Glutamatergic neuron (in vitro differentiated cells): ENCODE results near the gene LAMP2. TPM values are rescaled to one million over a fixed set of nuclear protein-coding genes. Genes with fewer than 3 reads are reported as not detected.

Experiments used
- DNase-seq: peaks from one replicate; pipeline ENCODE4 v3.0.0; 2022
- H3K27ac Mint-ChIP-seq: one replicate; pipeline ENCODE4 v1.8.0; 2020; ENCODE audit warnings: mild to moderate bottlenecking, mixed read lengths, inconsistent platforms; ENCODE audit not compliant: unreplicated experiment
- H3K27me3 Mint-ChIP-seq: one replicate; pipeline ENCODE4 v1.8.0; 2020; ENCODE audit warnings: mild to moderate bottlenecking, moderate library complexity, mixed read lengths, inconsistent platforms; ENCODE audit not compliant: unreplicated experiment
- H3K36me3 Mint-ChIP-seq: one replicate; pipeline ENCODE4 v1.8.0; 2020; ENCODE audit warnings: mild to moderate bottlenecking, mixed read lengths, inconsistent platforms; ENCODE audit not compliant: unreplicated experiment
- H3K4me1 Mint-ChIP-seq: one replicate; pipeline ENCODE4 v1.8.0; 2020; ENCODE audit warnings: mild to moderate bottlenecking, low read depth, mixed read lengths, inconsistent platforms; ENCODE audit not compliant: unreplicated experiment
- H3K4me3 Mint-ChIP-seq: one replicate; pipeline ENCODE4 v1.8.0; 2020; ENCODE audit warnings: mild to moderate bottlenecking, mixed read lengths, inconsistent platforms; ENCODE audit not compliant: unreplicated experiment
- H3K9me3 Mint-ChIP-seq: one replicate; pipeline ENCODE4 v1.8.0; 2020; ENCODE audit warnings: mild to moderate bottlenecking, moderate library complexity, mixed read lengths, inconsistent platforms; ENCODE audit not compliant: unreplicated experiment
- total RNA-seq: library from RNA; stranded (reverse); fragmentation: NEBNext Ultra II Directional; extraction: Animal tissue kit (Norgen Biotek cat#: 25700); gene quantifications from one replicate; pipeline ENCODE4 v1.2.1, GENCODE V29; 2021; ENCODE audit not compliant: unreplicated experiment
- TF ChIP-seq, protein P1 (sequence below): fragments of 200-600 bp; sonication (generic); IDR thresholded peaks from one replicate; pipeline ENCODE4 v1.5.0; 2021; ENCODE audit not compliant: partially characterized antibody, unreplicated experiment

The LAMP2 gene
- total RNA-seq, 1 donor from 2014 or later = 48.9 TPM

DNA sequence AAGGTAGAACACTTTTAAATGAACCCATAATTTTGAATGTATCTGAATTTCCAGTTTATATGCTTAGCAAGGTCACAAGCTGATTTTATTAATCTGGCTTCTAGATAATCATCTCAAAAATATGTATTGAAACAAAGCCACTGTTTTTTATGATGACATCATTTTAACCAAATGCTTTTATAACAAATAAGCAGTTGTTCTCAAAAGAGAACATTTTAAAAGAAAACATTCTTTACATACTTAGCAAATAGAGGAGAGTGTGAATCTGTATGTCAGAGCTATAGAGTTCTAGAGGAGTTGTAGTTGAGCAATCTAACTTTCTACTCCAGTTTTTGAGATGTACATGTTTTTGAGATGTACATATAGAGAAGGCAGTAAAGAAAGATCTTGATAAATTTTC lies 42.5 kb downstream of the LAMP2 start:
- H3K4me3 Mint-ChIP-seq = no peak overlapping the region
- H3K27me3 Mint-ChIP-seq = no peaks in the 10 kb centered on the region
- DNase-seq = no peak
- H3K9me3 Mint-ChIP-seq = peaks cover 2% of the 10 kb centered on the region
- no peak overlapping the region for H3K27ac Mint-ChIP-seq
- peaks cover 6% of the 10 kb centered on the region for H3K4me1 Mint-ChIP-seq
- H3K36me3 Mint-ChIP-seq = no peaks in the 10 kb centered on the region
- TF ChIP-seq, protein P1, sequence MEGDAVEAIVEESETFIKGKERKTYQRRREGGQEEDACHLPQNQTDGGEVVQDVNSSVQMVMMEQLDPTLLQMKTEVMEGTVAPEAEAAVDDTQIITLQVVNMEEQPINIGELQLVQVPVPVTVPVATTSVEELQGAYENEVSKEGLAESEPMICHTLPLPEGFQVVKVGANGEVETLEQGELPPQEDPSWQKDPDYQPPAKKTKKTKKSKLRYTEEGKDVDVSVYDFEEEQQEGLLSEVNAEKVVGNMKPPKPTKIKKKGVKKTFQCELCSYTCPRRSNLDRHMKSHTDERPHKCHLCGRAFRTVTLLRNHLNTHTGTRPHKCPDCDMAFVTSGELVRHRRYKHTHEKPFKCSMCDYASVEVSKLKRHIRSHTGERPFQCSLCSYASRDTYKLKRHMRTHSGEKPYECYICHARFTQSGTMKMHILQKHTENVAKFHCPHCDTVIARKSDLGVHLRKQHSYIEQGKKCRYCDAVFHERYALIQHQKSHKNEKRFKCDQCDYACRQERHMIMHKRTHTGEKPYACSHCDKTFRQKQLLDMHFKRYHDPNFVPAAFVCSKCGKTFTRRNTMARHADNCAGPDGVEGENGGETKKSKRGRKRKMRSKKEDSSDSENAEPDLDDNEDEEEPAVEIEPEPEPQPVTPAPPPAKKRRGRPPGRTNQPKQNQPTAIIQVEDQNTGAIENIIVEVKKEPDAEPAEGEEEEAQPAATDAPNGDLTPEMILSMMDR = no peak

DNA sequence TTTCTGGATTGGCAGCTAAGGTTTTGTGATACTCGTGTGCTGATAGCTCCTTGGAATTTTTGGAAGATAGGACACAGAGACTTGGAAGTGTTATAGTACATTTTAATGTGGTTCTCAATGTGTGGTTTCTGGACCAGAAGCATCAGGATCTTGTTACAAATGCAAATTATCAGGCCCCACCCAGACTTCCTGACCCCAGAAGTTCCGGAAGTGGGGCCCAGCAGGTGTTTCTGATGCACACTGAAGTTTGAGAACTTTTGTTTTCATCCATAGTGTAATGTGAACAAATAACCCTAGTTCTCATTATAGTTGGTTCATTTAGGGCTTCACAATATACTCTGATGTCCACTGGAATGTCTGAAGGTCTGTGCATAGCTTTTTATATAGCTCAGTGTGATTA lies 49.6 kb downstream of the LAMP2 start:
- Mint-ChIP-seq H3K27me3 (no peaks in the 10 kb centered on the region), H3K36me3 (no peaks in the 10 kb centered on the region), H3K4me1 (no peaks in the 10 kb centered on the region), H3K27ac (no peak overlapping the region), H3K9me3 (no peaks in the 10 kb centered on the region), H3K4me3 (no peak overlapping the region)
- DNase-seq = no peak
- TF ChIP-seq, protein P1 = no peak

DNA sequence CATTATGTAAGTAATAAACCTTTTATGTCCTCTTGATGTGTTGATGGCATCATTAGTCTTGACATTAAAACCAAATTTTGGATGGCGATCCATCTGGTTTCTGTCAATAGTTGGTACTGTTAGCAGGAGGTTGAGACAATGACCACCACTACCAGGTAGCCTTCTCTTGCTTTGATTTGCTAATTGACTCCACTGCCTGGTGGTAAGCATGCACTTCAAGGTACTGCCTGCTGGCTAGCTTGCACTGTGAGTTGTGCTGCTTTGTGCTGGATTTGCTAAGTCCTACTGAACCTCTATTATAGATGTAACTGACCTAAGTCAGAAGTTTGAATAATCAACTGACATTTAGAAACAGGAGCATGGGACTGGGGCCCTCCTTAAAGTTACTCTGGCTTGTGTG lies 60.9 kb downstream of the LAMP2 start:
- H3K9me3 Mint-ChIP-seq = peaks cover 6% of the 10 kb centered on the region
- no peaks in the 10 kb centered on the region for H3K27me3 Mint-ChIP-seq
- TF ChIP-seq, protein P1 = no peak
- H3K27ac Mint-ChIP-seq = no peak overlapping the region
- H3K36me3 Mint-ChIP-seq = peaks cover 5% of the 10 kb centered on the region
- no peak overlapping the region for H3K4me3 Mint-ChIP-seq
- DNase-seq = no peak
- H3K4me1 Mint-ChIP-seq = no peaks in the 10 kb centered on the region

DNA sequence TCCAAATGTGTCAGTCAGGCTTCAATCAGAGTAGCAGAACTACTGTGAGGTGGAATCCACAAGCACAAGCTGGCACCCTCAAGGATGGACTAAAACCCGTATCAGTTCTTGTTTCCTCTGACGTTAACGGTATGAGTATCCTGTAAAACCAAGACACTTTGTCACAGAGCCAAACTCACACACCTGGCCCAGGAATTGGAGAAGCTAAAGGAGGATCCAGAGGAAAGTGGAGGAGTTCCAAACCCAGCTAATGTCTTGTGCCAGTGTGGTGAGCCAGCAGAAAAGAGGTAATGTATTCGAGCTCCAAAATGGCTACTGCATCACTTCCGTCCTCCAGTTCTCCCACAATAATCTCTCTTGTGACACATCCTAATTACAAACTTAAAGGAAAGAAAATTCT lies 62.5 kb downstream of the LAMP2 start:
- Mint-ChIP-seq H3K9me3 (peaks cover 6% of the 10 kb centered on the region), H3K4me3 (no peak overlapping the region)

DNA sequence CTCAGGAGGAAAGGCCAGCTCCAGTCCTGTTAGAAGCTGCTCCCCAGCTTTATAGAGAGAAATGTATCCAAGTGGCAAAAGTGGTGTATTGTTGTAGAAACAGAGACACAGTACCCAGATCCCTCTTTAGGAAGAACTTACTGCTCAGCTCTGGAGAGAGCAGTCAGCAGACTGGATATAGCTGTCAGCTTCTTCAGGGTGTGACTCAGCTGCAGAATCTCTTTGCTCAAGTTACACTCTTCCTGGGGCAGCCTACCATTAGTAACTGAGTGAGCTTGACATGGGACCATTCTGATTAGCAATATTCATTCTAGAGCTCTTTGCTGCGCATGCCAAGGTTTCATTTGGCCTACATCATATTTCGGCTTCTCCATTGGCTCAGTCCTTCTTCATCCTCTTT lies 66.7 kb downstream of the LAMP2 start:
- Mint-ChIP-seq H3K4me1 (no peaks in the 10 kb centered on the region), H3K27ac (no peak overlapping the region), H3K27me3 (no peaks in the 10 kb centered on the region), H3K36me3 (no peaks in the 10 kb centered on the region), H3K4me3 (no peak overlapping the region), H3K9me3 (peaks cover 2% of the 10 kb centered on the region)
- DNase-seq = no peak
- TF ChIP-seq, protein P1 = no peak

More for the DNA sequence above, 62.5 kb downstream of the LAMP2 start:
- H3K36me3 Mint-ChIP-seq = peaks cover 5% of the 10 kb centered on the region
- TF ChIP-seq, protein P1 = no peak
- no peak overlapping the region for H3K27ac Mint-ChIP-seq
- H3K27me3 Mint-ChIP-seq = no peaks in the 10 kb centered on the region
- no peak for DNase-seq
- H3K4me1 Mint-ChIP-seq = no peaks in the 10 kb centered on the region
